Vagina (tissue), 2 donors: Measurements from ENCODE around the gene ADGRE3.

Experiments
- CTCF ChIP-seq, 3 experiments: fragments of 450-650 bp in 2 of 3; fragments of 200-600 bp in 1 of 3; sonication (generic) in 1 of 3; IDR thresholded peaks; one replicate each; pipeline ENCODE4 v1.5.1; 2017 to 2019; ENCODE audit warnings: antibody characterized with exemption in 3 of 3, mild to moderate bottlenecking in 2 of 3, moderate library complexity in 2 of 3
- POLR2A ChIP-seq, 2 donors: fragments of 450-650 bp; IDR thresholded peaks; one replicate each; pipeline ENCODE4 v1.6.1; 2017; ENCODE audit warnings: antibody characterized with exemption in 2 of 2, mild to moderate bottlenecking in 2 of 2, moderate library complexity in 2 of 2
- POLR2AphosphoS5 ChIP-seq, 2 donors: sonication (generic); formaldehyde crosslinking; IDR thresholded peaks; one replicate each; pipeline ENCODE4 v1.9.0; 2017; ENCODE audit warnings: antibody characterized with exemption in 2 of 2, mild to moderate bottlenecking in 2 of 2, low read depth in 1 of 2; ENCODE audit not compliant: insufficient read depth in 1 of 2

GRCh38 chr19:14575428-14575980 lies 99.1 kb downstream of the ADGRE3 start:
- TF ChIP-seq CTCF (IDR thresholded peaks at IDR 0.05) (no peak), POLR2AphosphoS5 (IDR thresholded peaks at IDR 0.05; ENCODE audit: insufficient read depth in 1 of 2, low read depth in 1 of 2) (no peak), POLR2A (IDR thresholded peaks at IDR 0.05) (no peak)
